ENCODE measurements around the gene UNC93A.

The UNC93A gene

GRCh38 chr6:167290786-167291622, at the start of gene UNC93A:
Gene UNC93A, plus strand, starts transcription at chr6:167291315. Its CDS starts 175 bp downstream, at chr6:167291490.
- TF ChIP-seq CTCF (IDR thresholded peaks at IDR 0.05) = no peak

GRCh38 chr6:167244064-167244960, 46.8 kb upstream of the UNC93A start:
- no peak for TF ChIP-seq CTCF (IDR thresholded peaks at IDR 0.05)

- TF ChIP-seq CTCF (IDR thresholded peaks at IDR 0.05) = no peak
Observed at GRCh38 chr6:167244991-167245390, 46.1 kb upstream of the UNC93A start.

- no peak for TF ChIP-seq CTCF (IDR thresholded peaks at IDR 0.05)
Observed at GRCh38 chr6:167245591-167245990, 45.5 kb upstream of the UNC93A start.

GRCh38 chr6:167247814-167248595, 43.1 kb upstream of the UNC93A start:
- TF ChIP-seq CTCF (IDR thresholded peaks at IDR 0.05) = no peak

- TF ChIP-seq CTCF (IDR thresholded peaks at IDR 0.05) = no peak
Observed at GRCh38 chr6:167252271-167252670, 38.8 kb upstream of the UNC93A start.

GRCh38 chr6:167255918-167256553, 35.1 kb upstream of the UNC93A start:
- TF ChIP-seq CTCF (IDR thresholded peaks at IDR 0.05) = no peak
